Activated T-helper 2 cell treated with anti-CD3 and anti-CD28 coated beads, Interferon-gamma antibody, Interleukin-2, Interleukin-4, amounts not matched to agents 10 μg/mL and 5 μg/mL and 100 μg/mL, durations not matched to agents 14 hours and 24 hours and 36 hours (primary cell): ENCODE results near the gene WNK2. TPM values are rescaled to one million over a fixed set of nuclear protein-coding genes. Genes with fewer than 3 reads are reported as not detected.

ENCODE experiments used
- total RNA-seq: library from RNA; stranded (reverse); gene quantifications from 2 replicates; pipeline ENCODE4 v1.2.3, GENCODE V29; 2022

WNK2 gene
- total RNA-seq, 1 donor from 2014 or later: 1.6 TPM

Other genes with a start within 250 kb of the WNK2 start
- gene FGD3, start 236.6 kb upstream of the WNK2 start, total RNA-seq: 41.4 and 42.9 TPM in 2 replicates
- 29.7 and 36.4 TPM in 2 replicates for gene SUSD3, start 125.4 kb upstream of the WNK2 start, total RNA-seq
- 52.6 and 57.2 TPM in 2 replicates for gene CARD19, start 87.9 kb upstream of the WNK2 start, total RNA-seq
- 113 and 114 TPM in 2 replicates for gene NINJ1, start 49.9 kb upstream of the WNK2 start, total RNA-seq